GM18505 (cell line): Measurements from ENCODE around the gene BUB3.

Source experiments
- ATAC-seq: cut with Tn5 transposase; IDR thresholded peaks from one replicate; pipeline ENCODE4 v1.9.1; 2021; ENCODE audit not compliant: unreplicated experiment
- POLR2A ChIP-seq: IDR thresholded peaks from 4 replicates; pipeline ENCODE4 v1.6.1; 2011; ENCODE audit warnings: borderline replicate concordance; ENCODE audit not compliant: insufficient read depth, insufficient read length; ENCODE audit errors: extremely low read depth

BUB3 gene

GRCh38 chr10:123180101-123181090 lies 26.2 kb downstream of the BUB3 start:
- no peak for TF ChIP-seq POLR2A
- no peak for ATAC-seq

GRCh38 chr10:123183724-123184123 lies 29.5 kb downstream of the BUB3 start:
- TF ChIP-seq POLR2A, result no peak
- ATAC-seq, result no peak

- no peak for ATAC-seq
- TF ChIP-seq POLR2A, result no peak
Observed at GRCh38 chr10:123187781-123188180, 33.6 kb downstream of the BUB3 start.

- TF ChIP-seq POLR2A, result no peak
- ATAC-seq, result no peak
Observed at GRCh38 chr10:123191886-123192285, 37.7 kb downstream of the BUB3 start.

- TF ChIP-seq POLR2A, result no peak
- ATAC-seq, result no peak
Observed at GRCh38 chr10:123194056-123194455, 39.9 kb downstream of the BUB3 start.

- TF ChIP-seq POLR2A, result no peak
- ATAC-seq, result no peak
Observed at GRCh38 chr10:123200531-123200930, 46.3 kb downstream of the BUB3 start.

- TF ChIP-seq POLR2A, result no peak
- ATAC-seq, result no peak
Observed at GRCh38 chr10:123202506-123202905, 48.3 kb downstream of the BUB3 start.

GRCh38 chr10:123203393-123204126 lies 49.4 kb downstream of the BUB3 start:
- no peak for TF ChIP-seq POLR2A
- no peak for ATAC-seq

- no peak for ATAC-seq
- no peak for TF ChIP-seq POLR2A
Observed at GRCh38 chr10:123204127-123204461, 49.9 kb downstream of the BUB3 start.

- no peak for TF ChIP-seq POLR2A
- no peak for ATAC-seq
Observed at GRCh38 chr10:123205041-123205440, 50.8 kb downstream of the BUB3 start.

GRCh38 chr10:123212063-123212462 lies 57.9 kb downstream of the BUB3 start:
- TF ChIP-seq POLR2A, result no peak
- no peak for ATAC-seq

- ATAC-seq, result no peak
- no peak for TF ChIP-seq POLR2A
Observed at GRCh38 chr10:123212640-123213039, 58.4 kb downstream of the BUB3 start.

- TF ChIP-seq POLR2A, result no peak
- no peak for ATAC-seq
Observed at GRCh38 chr10:123213192-123213591, 59.0 kb downstream of the BUB3 start.
